GM23248 (cell line): ENCODE data around the gene ATP10A.

Experiments used
- EZH2 ChIP-seq: fragments of 200-600 bp; sonication (generic); IDR thresholded peaks from 2 replicates; pipeline ENCODE4 v1.6.1; 2018; ENCODE audit warnings: antibody characterized with exemption, mild to moderate bottlenecking; ENCODE audit not compliant: insufficient read depth, poor library complexity, severe bottlenecking
- EZH2phosphoT487 ChIP-seq: fragments of 200-600 bp; sonication (generic); IDR thresholded peaks from 2 replicates; pipeline ENCODE4 v1.6.1; 2018; ENCODE audit warnings: antibody characterized with exemption, moderate library complexity, mild to moderate bottlenecking, low read depth; ENCODE audit not compliant: insufficient read depth

- TF ChIP-seq EZH2phosphoT487 (no peak), EZH2 (no peak)
These were observed 154.7 kb downstream of the ATP10A start for GRCh38 chr15:25708391-25708790.
